ENCODE measurements around the gene AKT1S1.
A peak's percentile ranks its signal among the peaks of the same experiment; 100 is the strongest.

Gene AKT1S1

GRCh38 chr19:49907745-49908446 is 30.7 kb upstream of the AKT1S1 start:
- no peak for DNase-seq (ENCODE audit: low read depth in 2 of 2)

GRCh38 chr19:49906879-49907564 is 29.9 kb upstream of the AKT1S1 start:
- no peak for DNase-seq (ENCODE audit: low read depth in 2 of 2)

GRCh38 chr19:49904136-49904535 is 27.0 kb upstream of the AKT1S1 start:
- DNase-seq (ENCODE audit: low read depth in 2 of 2) = no peak

- peak in 1 of 2 donors; percentile 56 for DNase-seq (ENCODE audit: low read depth in 2 of 2)
Observed at GRCh38 chr19:49896863-49897621, 19.9 kb upstream of the AKT1S1 start, which contains the start of gene IL4I1. TSS of gene IL4I1 (minus strand) at chr19:49896887. CDS start at chr19:49896160, 727 bp downstream.

- peak; percentile 25 to 34 for DNase-seq (ENCODE audit: low read depth in 2 of 2)
Observed at GRCh38 chr19:49895566-49896297, 18.6 kb upstream of the AKT1S1 start.

- peak in 1 of 2 donors; percentile 29 for DNase-seq (ENCODE audit: low read depth in 2 of 2)
Observed at GRCh38 chr19:49894879-49895565, 17.9 kb upstream of the AKT1S1 start.

- DNase-seq (ENCODE audit: low read depth in 2 of 2) = no peak
Observed at GRCh38 chr19:49894011-49894664, 17.0 kb upstream of the AKT1S1 start.

- DNase-seq (ENCODE audit: low read depth in 2 of 2) = no peak
Observed at GRCh38 chr19:49892716-49893115, 15.6 kb upstream of the AKT1S1 start.

GRCh38 chr19:49891393-49891792 is 14.2 kb upstream of the AKT1S1 start:
- DNase-seq (ENCODE audit: low read depth in 2 of 2) = no peak

GRCh38 chr19:49890349-49891311 is 13.5 kb upstream of the AKT1S1 start:
- DNase-seq (ENCODE audit: low read depth in 2 of 2) = peak; percentile 47 to 61

GRCh38 chr19:49889687-49890348 is 12.7 kb upstream of the AKT1S1 start:
- DNase-seq (ENCODE audit: low read depth in 2 of 2) = peak; percentile 65 to 70

- no peak for DNase-seq (ENCODE audit: low read depth in 2 of 2)
Observed at GRCh38 chr19:49889038-49889686, 12.0 kb upstream of the AKT1S1 start.

- DNase-seq (ENCODE audit: low read depth in 2 of 2) = no peak
Observed at GRCh38 chr19:49888510-49888824, 11.3 kb upstream of the AKT1S1 start.

- no peak for DNase-seq (ENCODE audit: low read depth in 2 of 2)
Observed at GRCh38 chr19:49887665-49888509, 10.7 kb upstream of the AKT1S1 start.

- no peak for DNase-seq (ENCODE audit: low read depth in 2 of 2)
Observed at GRCh38 chr19:49887037-49887664, 10.0 kb upstream of the AKT1S1 start.

GRCh38 chr19:49884760-49885159 is 7.6 kb upstream of the AKT1S1 start:
- DNase-seq (ENCODE audit: low read depth in 2 of 2) = no peak

- DNase-seq (ENCODE audit: low read depth in 2 of 2) = no peak
Observed at GRCh38 chr19:49884109-49884508, 7.0 kb upstream of the AKT1S1 start.
